HG03045 (cell line): ENCODE measurements around the gene DYSF.

Experiments used
- ATAC-seq: cut with Tn5 transposase; IDR thresholded peaks from one replicate; pipeline ENCODE4 v1.9.1; 2021; ENCODE audit warnings: mild to moderate bottlenecking, moderate library complexity; ENCODE audit not compliant: unreplicated experiment

The DYSF gene

GRCh38 chr2:71455741-71456569 lies 2.6 kb downstream of the DYSF start:
- no peak for ATAC-seq

GRCh38 chr2:71456617-71457016 lies 3.3 kb downstream of the DYSF start:
- ATAC-seq = no peak

- ATAC-seq = no peak
Measured at GRCh38 chr2:71457123-71457915, 4.0 kb downstream of the DYSF start.

- no peak for ATAC-seq
Measured at GRCh38 chr2:71457923-71458322, 4.6 kb downstream of the DYSF start.

GRCh38 chr2:71458413-71459083 lies 5.2 kb downstream of the DYSF start:
- no peak for ATAC-seq

- no peak for ATAC-seq
Measured at GRCh38 chr2:71459084-71459431, 5.7 kb downstream of the DYSF start.

GRCh38 chr2:71460056-71460455 lies 6.7 kb downstream of the DYSF start:
- ATAC-seq = no peak

GRCh38 chr2:71460595-71461303 lies 7.4 kb downstream of the DYSF start:
- no peak for ATAC-seq

GRCh38 chr2:71461304-71461671 lies 7.9 kb downstream of the DYSF start:
- ATAC-seq = no peak

- ATAC-seq = no peak
Measured at GRCh38 chr2:71462056-71462605, 8.8 kb downstream of the DYSF start.

- ATAC-seq = no peak
Measured at GRCh38 chr2:71462641-71463341, 9.4 kb downstream of the DYSF start.

GRCh38 chr2:71463342-71463654 lies 9.9 kb downstream of the DYSF start:
- ATAC-seq = no peak

- ATAC-seq = no peak
Measured at GRCh38 chr2:71464389-71464788, 11.0 kb downstream of the DYSF start.

- no peak for ATAC-seq
Measured at GRCh38 chr2:71465356-71465755, 12.0 kb downstream of the DYSF start.

GRCh38 chr2:71465961-71466300 lies 12.6 kb downstream of the DYSF start:
- no peak for ATAC-seq

- no peak for ATAC-seq
Measured at GRCh38 chr2:71466301-71467179, 13.2 kb downstream of the DYSF start.

- no peak for ATAC-seq
Measured at GRCh38 chr2:71467180-71467815, 13.9 kb downstream of the DYSF start.

- no peak for ATAC-seq
Measured at GRCh38 chr2:71468279-71469015, 15.1 kb downstream of the DYSF start.
